ENCODE measurements around the gene E2F4.

GRCh38 chr16:67142342-67142741 lies 49.6 kb upstream of the E2F4 start:
- TF ChIP-seq RAD21 (IDR thresholded peaks at IDR 0.05 in 1 of 2, conservative IDR thresholded peaks at IDR 0.05 in 1 of 2; ENCODE audit: low read depth in 2 of 2, low read length in 2 of 2) = no peak
- TF ChIP-seq POLR2A (IDR thresholded peaks at IDR 0.05; ENCODE audit: control extremely low read depth in 1 of 2, low read depth in 2 of 2, low read length in 2 of 2) = no peak
- TF ChIP-seq, protein P1, sequence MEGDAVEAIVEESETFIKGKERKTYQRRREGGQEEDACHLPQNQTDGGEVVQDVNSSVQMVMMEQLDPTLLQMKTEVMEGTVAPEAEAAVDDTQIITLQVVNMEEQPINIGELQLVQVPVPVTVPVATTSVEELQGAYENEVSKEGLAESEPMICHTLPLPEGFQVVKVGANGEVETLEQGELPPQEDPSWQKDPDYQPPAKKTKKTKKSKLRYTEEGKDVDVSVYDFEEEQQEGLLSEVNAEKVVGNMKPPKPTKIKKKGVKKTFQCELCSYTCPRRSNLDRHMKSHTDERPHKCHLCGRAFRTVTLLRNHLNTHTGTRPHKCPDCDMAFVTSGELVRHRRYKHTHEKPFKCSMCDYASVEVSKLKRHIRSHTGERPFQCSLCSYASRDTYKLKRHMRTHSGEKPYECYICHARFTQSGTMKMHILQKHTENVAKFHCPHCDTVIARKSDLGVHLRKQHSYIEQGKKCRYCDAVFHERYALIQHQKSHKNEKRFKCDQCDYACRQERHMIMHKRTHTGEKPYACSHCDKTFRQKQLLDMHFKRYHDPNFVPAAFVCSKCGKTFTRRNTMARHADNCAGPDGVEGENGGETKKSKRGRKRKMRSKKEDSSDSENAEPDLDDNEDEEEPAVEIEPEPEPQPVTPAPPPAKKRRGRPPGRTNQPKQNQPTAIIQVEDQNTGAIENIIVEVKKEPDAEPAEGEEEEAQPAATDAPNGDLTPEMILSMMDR (IDR thresholded peaks at IDR 0.05; ENCODE audit: control extremely low read depth in 1 of 3, insufficient read depth in 1 of 3, low read depth in 1 of 3, low read length in 3 of 3) = no peak
